ENCODE results near the gene CD59.
A peak's percentile ranks its signal among the peaks of the same experiment; 100 is the strongest.

CD59 gene

GRCh38 chr11:33736148-33736812, at the start of gene CD59:
TSS of gene CD59 (minus strand) at chr11:33736423. CDS start at chr11:33722445, 13,978 bp downstream.
- DNase-seq (ENCODE audit: low spot score) = peak; percentile 94

GRCh38 chr11:33785609-33786008, 49.4 kb upstream of the CD59 start:
- no peak for DNase-seq (ENCODE audit: low spot score)

- DNase-seq (ENCODE audit: low spot score) = no peak
Observed at GRCh38 chr11:33779849-33780528, 43.8 kb upstream of the CD59 start.

GRCh38 chr11:33778675-33779074, 42.5 kb upstream of the CD59 start:
- no peak for DNase-seq (ENCODE audit: low spot score)

- no peak for DNase-seq (ENCODE audit: low spot score)
Observed at GRCh38 chr11:33777906-33778305, 41.7 kb upstream of the CD59 start.

GRCh38 chr11:33775832-33776470, 39.7 kb upstream of the CD59 start:
- no peak for DNase-seq (ENCODE audit: low spot score)

- no peak for DNase-seq (ENCODE audit: low spot score)
Observed at GRCh38 chr11:33775467-33775807, 39.2 kb upstream of the CD59 start.

GRCh38 chr11:33774736-33775466, 38.7 kb upstream of the CD59 start:
- DNase-seq (ENCODE audit: low spot score) = no peak

- peak; percentile 89 for DNase-seq (ENCODE audit: low spot score)
Observed at GRCh38 chr11:33773987-33774735, 37.9 kb upstream of the CD59 start, which contains the start of gene FBXO3. TSS of gene FBXO3 (minus strand) at chr11:33774520. CDS start at chr11:33774497, 23 bp downstream.

- peak; percentile 57 for DNase-seq (ENCODE audit: low spot score)
Observed at GRCh38 chr11:33773404-33773986, 37.3 kb upstream of the CD59 start.

GRCh38 chr11:33772870-33773269, 36.6 kb upstream of the CD59 start:
- peak; percentile 36 for DNase-seq (ENCODE audit: low spot score)

- peak; percentile 23 for DNase-seq (ENCODE audit: low spot score)
Observed at GRCh38 chr11:33772300-33772699, 36.1 kb upstream of the CD59 start.

- no peak for DNase-seq (ENCODE audit: low spot score)
Observed at GRCh38 chr11:33770236-33770635, 34.0 kb upstream of the CD59 start.

GRCh38 chr11:33769542-33769941, 33.3 kb upstream of the CD59 start:
- DNase-seq (ENCODE audit: low spot score) = no peak

- no peak for DNase-seq (ENCODE audit: low spot score)
Observed at GRCh38 chr11:33767624-33768023, 31.4 kb upstream of the CD59 start.

GRCh38 chr11:33766085-33766484, 29.9 kb upstream of the CD59 start:
- no peak for DNase-seq (ENCODE audit: low spot score)

GRCh38 chr11:33761471-33761870, 25.2 kb upstream of the CD59 start:
- no peak for DNase-seq (ENCODE audit: low spot score)

- DNase-seq (ENCODE audit: low spot score) = no peak
Observed at GRCh38 chr11:33753304-33753967, 17.2 kb upstream of the CD59 start.

- no peak for DNase-seq (ENCODE audit: low spot score)
Observed at GRCh38 chr11:33751878-33752277, 15.7 kb upstream of the CD59 start.

- DNase-seq (ENCODE audit: low spot score) = no peak
Observed at GRCh38 chr11:33747979-33748378, 11.8 kb upstream of the CD59 start.

- DNase-seq (ENCODE audit: low spot score) = no peak
Observed at GRCh38 chr11:33743291-33743690, 7.1 kb upstream of the CD59 start.
